ENCODE data around the gene VCL.

GRCh38 chr10:74123081-74123480, 125.2 kb downstream of the VCL start:
- TF ChIP-seq CTCF (IDR thresholded peaks at IDR 0.05) = no peak
- TF ChIP-seq POLR2A (IDR thresholded peaks at IDR 0.05) = no peak
